Trophoblast cell (in vitro differentiated cells and primary cell): Measurements from ENCODE around the gene GPC3.

Experiments used
- DNase-seq, 2 donors: peaks; one replicate each; pipeline ENCODE4 v3.0.0-alpha.2; 2016
- H2AFZ ChIP-seq: 2 replicates; pipeline ENCODE4 v1.6.1; 2013; ENCODE audit warnings: low read length, moderate library complexity, mild to moderate bottlenecking; ENCODE audit not compliant: insufficient read depth, poor library complexity
- H2AK5ac ChIP-seq: 2 replicates; pipeline ENCODE4 v1.6.1; 2013; ENCODE audit warnings: mild to moderate bottlenecking, low read length
- H2BK120ac ChIP-seq: 2 replicates; pipeline ENCODE4 v1.6.1; 2013; ENCODE audit warnings: low read length, mild to moderate bottlenecking, moderate library complexity; ENCODE audit not compliant: insufficient read depth, poor library complexity
- H2BK12ac ChIP-seq: 2 replicates; pipeline ENCODE4 v1.6.1; 2013; ENCODE audit warnings: mild to moderate bottlenecking, low read length, moderate library complexity
- H2BK5ac ChIP-seq: 2 replicates; pipeline ENCODE4 v1.6.1; 2013; ENCODE audit warnings: low read length, low read depth, moderate library complexity, mild to moderate bottlenecking; ENCODE audit not compliant: poor library complexity
- H3K14ac ChIP-seq: 2 replicates; pipeline ENCODE4 v1.6.1; 2013; ENCODE audit warnings: mild to moderate bottlenecking, low read length
- H3K18ac ChIP-seq: 2 replicates; pipeline ENCODE4 v1.6.1; 2013; ENCODE audit warnings: mild to moderate bottlenecking, low read length
- H3K23ac ChIP-seq: 2 replicates; pipeline ENCODE4 v1.6.1; 2013; ENCODE audit warnings: low read length
- H3K27ac ChIP-seq: 2 replicates; pipeline ENCODE4 v1.5.1; 2013; ENCODE audit warnings: low read depth, mild to moderate bottlenecking, inconsistent platforms, low read length, moderate library complexity
- H3K27me3 ChIP-seq: 2 replicates; pipeline ENCODE4 v1.6.1; 2013; ENCODE audit warnings: inconsistent platforms, mild to moderate bottlenecking, low read length, moderate library complexity; ENCODE audit not compliant: insufficient read depth
- H3K36me3 ChIP-seq, 2 experiments: 1 replicate in 1 of 2; 2 replicates in 1 of 2; pipeline ENCODE4 v1.6.1; 2013; ENCODE audit warnings: low read length in 2 of 2, mild to moderate bottlenecking in 2 of 2, moderate library complexity in 1 of 2; ENCODE audit not compliant: insufficient read depth in 2 of 2, control insufficient read depth in 1 of 2
- H3K4ac ChIP-seq: 2 replicates; pipeline ENCODE4 v1.6.1; 2013; ENCODE audit warnings: low read depth, mild to moderate bottlenecking, low read length, moderate library complexity
- H3K4me1 ChIP-seq, 2 experiments: 1 replicate in 1 of 2; 2 replicates in 1 of 2; pipeline ENCODE4 v1.6.1; 2013; ENCODE audit warnings: low read length in 2 of 2, mild to moderate bottlenecking in 2 of 2, moderate library complexity in 1 of 2; ENCODE audit not compliant: insufficient read depth in 2 of 2, control insufficient read depth in 1 of 2
- H3K4me2 ChIP-seq: 2 replicates; pipeline ENCODE4 v1.6.1; 2013; ENCODE audit warnings: inconsistent platforms, mild to moderate bottlenecking, low read length, moderate library complexity
- H3K4me3 ChIP-seq: 2 replicates; pipeline ENCODE4 v1.5.1; 2013; ENCODE audit warnings: mild to moderate bottlenecking, low read depth, low read length, inconsistent platforms
- H3K79me1 ChIP-seq: one replicate; pipeline ENCODE4 v1.6.1; 2013; ENCODE audit warnings: low read length
- H3K79me2 ChIP-seq: 2 replicates; pipeline ENCODE4 v1.6.1; 2013; ENCODE audit warnings: low read length, mild to moderate bottlenecking; ENCODE audit not compliant: control insufficient read depth, insufficient read depth, poor library complexity
- H3K9ac ChIP-seq: 2 replicates; pipeline ENCODE4 v1.6.1; 2013; ENCODE audit warnings: mild to moderate bottlenecking, low read length
- H3K9me3 ChIP-seq: 2 replicates; pipeline ENCODE4 v1.6.1; 2013; ENCODE audit warnings: low read depth, mild to moderate bottlenecking, control low read depth, inconsistent platforms, low read length; ENCODE audit not compliant: insufficient read depth
- H4K12ac ChIP-seq: 2 replicates; pipeline ENCODE4 v1.6.1; 2013; ENCODE audit warnings: low read depth, mild to moderate bottlenecking, low read length, moderate library complexity
- H4K8ac ChIP-seq: 2 replicates; pipeline ENCODE4 v1.6.1; 2013; ENCODE audit warnings: low read depth, mild to moderate bottlenecking, low read length, moderate library complexity
- H4K91ac ChIP-seq: one replicate; pipeline ENCODE4 v1.6.1; 2013; ENCODE audit warnings: low read depth, mild to moderate bottlenecking, low read length, moderate library complexity
- WGBS: extraction: QIAGEN DNeasy Blood & Tissue Kit; methylation state at CpG from one replicate; pipeline ENCODE4 v1.1.7; 2013; ENCODE audit warnings: missing lambda C conversion rate; ENCODE audit not compliant: insufficient read length, insufficient coverage; ENCODE audit errors: extremely low coverage; 5-methylcytosine and 5-hydroxymethylcytosine counted together

The GPC3 gene

DNA sequence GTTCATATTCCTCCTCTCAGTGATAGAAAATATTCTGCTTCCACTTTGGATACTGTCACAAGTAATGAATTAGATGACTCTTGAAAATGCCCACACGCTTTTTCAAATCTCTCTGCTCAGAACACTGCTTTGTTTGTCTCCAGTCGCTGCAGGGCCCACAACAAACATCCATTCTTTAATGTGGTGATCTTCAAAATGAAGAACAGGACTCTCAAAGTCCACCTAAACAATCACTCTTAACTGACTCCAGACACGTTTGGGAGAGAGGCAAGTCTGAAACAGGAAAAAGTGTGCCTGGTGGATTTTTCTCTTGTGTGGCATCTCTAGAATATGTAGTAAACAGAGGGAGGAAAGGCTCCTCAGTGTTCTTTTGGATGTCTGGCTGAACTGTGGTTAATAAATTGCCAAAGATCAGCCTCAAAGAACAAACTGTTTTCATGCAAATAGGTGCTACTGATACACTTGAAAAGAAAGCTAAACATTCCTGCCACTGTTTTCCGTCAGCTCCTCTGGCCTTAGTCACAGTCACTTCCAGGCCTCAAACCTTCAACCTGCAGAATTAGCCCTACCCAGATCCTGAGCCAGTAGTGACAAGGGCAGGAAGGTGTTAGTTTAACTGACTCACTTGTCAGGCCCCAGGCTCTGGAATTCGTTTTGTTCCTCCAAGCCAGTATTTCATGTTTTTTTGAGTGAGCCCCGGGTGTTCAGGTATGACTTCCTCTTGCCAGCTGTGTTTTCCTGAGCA is 310.5 kb downstream of the GPC3 start:
- H3K9me3 ChIP-seq, result no peaks in the 10 kb centered on the region

GRCh38 chrX:133670383-133670782 is 315.0 kb downstream of the GPC3 start:
- Histone ChIP-seq H3K14ac (no peak overlapping the region), H4K8ac (no peak overlapping the region), H2BK12ac (no peak overlapping the region), H3K79me2 (no peaks in the 10 kb centered on the region), H2BK120ac (no peak overlapping the region), H3K9ac (no peak overlapping the region), H3K9me3 (no peaks in the 10 kb centered on the region), H3K23ac (no peak overlapping the region), H3K4me3 (no peak overlapping the region), H3K79me1 (no peaks in the 10 kb centered on the region), H3K4me2 (no peak overlapping the region), H3K18ac (no peak overlapping the region), H4K91ac (no peak overlapping the region), H3K4ac (no peak overlapping the region), H3K36me3 (no peaks in the 10 kb centered on the region), H2AFZ (no peak overlapping the region), H3K27ac (no peak overlapping the region), H3K4me1 (peaks cover 0 to 5% of the 10 kb centered on the region in 2 experiments), H3K27me3 (no peaks in the 10 kb centered on the region), H2BK5ac (no peak overlapping the region), H2AK5ac (no peak overlapping the region), H4K12ac (no peak overlapping the region)
- no CpG with 5 or more reads among the region's 4 CpGs for WGBS
- peak; percentile 7 to 69 for DNase-seq

More for the DNA sequence above, 310.5 kb downstream of the GPC3 start:
- no peaks in the 10 kb centered on the region for H3K79me2 ChIP-seq
- no peaks in the 10 kb centered on the region for H3K36me3 ChIP-seq
- no peak overlapping the region for H3K18ac ChIP-seq
- no peak overlapping the region for H4K8ac ChIP-seq
- H3K4me3 ChIP-seq, result no peak overlapping the region
- H3K14ac ChIP-seq, result no peak overlapping the region
- DNase-seq, result peak; percentile 48 to 70
- H4K91ac ChIP-seq, result no peak overlapping the region
- H2AFZ ChIP-seq, result no peak overlapping the region
- H3K9ac ChIP-seq, result no peak overlapping the region
- no peak overlapping the region for H2BK120ac ChIP-seq
- no peaks in the 10 kb centered on the region for H3K27me3 ChIP-seq
- no peak overlapping the region for H3K4me2 ChIP-seq
- no peak overlapping the region for H3K23ac ChIP-seq
- peak overlapping the region; percentile 34 for H3K27ac ChIP-seq
- H3K4ac ChIP-seq, result no peak overlapping the region
- H2AK5ac ChIP-seq, result no peak overlapping the region
- WGBS, result no CpG with 5 or more reads among the region's 6 CpGs
- no peaks in the 10 kb centered on the region for H3K79me1 ChIP-seq
- peaks cover 0 to 7% of the 10 kb centered on the region in 2 experiments for H3K4me1 ChIP-seq
- H2BK5ac ChIP-seq, result no peak overlapping the region
- H4K12ac ChIP-seq, result no peak overlapping the region
- H2BK12ac ChIP-seq, result no peak overlapping the region

DNA sequence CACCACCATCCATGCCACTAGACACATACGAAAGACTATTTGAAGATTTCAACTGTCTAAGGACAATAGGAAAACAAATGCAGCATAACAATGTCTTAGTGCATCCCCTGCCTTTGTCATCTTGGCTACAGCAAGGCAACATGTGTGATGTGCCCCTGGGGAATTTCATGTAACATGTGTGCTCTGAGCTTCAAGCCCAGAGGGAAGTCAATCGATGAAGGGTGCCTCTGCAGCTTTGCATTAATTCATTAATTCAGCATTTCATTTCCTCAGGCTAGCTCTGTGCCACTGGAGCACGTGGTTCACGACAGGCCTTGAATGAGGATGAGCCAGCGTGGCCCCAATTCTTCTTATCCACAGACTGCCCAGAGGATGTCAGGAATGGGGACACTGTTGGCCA is 316.2 kb downstream of the GPC3 start:
- no peak overlapping the region for H2AFZ ChIP-seq
- no peaks in the 10 kb centered on the region for H3K79me1 ChIP-seq
- H2BK12ac ChIP-seq, result no peak overlapping the region
- no peak overlapping the region for H4K12ac ChIP-seq
- H4K91ac ChIP-seq, result no peak overlapping the region
- no peak overlapping the region for H3K27ac ChIP-seq
- no peak overlapping the region for H3K4me3 ChIP-seq
- H3K18ac ChIP-seq, result no peak overlapping the region
- H3K14ac ChIP-seq, result no peak overlapping the region
- H3K4me1 ChIP-seq, result peaks cover 0 to under 1% of the 10 kb centered on the region in 2 experiments
- H3K23ac ChIP-seq, result no peak overlapping the region
- H3K79me2 ChIP-seq, result no peaks in the 10 kb centered on the region
- no peak overlapping the region for H3K9ac ChIP-seq
- H2AK5ac ChIP-seq, result no peak overlapping the region
- no peak overlapping the region for H2BK120ac ChIP-seq
- no peaks in the 10 kb centered on the region for H3K27me3 ChIP-seq
- H3K4ac ChIP-seq, result no peak overlapping the region
- H3K4me2 ChIP-seq, result no peak overlapping the region
- no peaks in the 10 kb centered on the region for H3K36me3 ChIP-seq
- H3K9me3 ChIP-seq, result no peaks in the 10 kb centered on the region
- H4K8ac ChIP-seq, result no peak overlapping the region
- no peak overlapping the region for H2BK5ac ChIP-seq
- WGBS, result no CpG with 5 or more reads among the region's 5 CpGs
- DNase-seq, result no peak

DNA sequence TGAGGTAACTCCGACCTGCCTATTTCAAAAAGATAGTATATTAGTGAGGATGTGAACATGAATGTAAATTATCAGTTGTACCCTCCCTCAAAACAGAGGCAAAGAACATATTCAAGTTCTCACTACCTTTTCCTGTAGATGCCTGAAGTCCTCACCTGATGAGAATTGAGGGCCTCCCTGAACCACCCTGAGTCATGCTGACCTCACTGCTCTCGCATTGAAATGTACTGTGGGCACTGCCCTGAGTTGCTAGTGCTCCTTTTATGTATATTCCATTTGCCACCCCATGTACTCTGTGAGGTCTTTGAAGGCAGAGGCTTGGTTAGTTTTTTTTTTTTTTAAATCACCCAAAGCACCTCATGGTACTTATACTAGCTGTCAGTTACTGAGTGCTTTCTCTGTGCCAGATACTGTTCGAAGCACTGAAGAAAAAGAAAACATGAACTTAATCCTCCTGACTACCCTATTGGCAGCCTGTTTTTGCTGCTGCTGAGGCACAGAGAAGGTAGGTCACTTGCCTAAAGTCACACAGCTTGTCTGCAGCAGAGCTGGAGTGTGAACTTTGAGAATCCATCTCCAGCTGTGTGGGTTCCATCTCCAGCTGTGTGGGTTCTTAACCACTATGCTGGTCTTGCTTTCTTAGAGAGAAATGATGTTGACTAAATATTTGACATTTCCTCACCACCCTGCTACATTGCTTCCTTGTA is 317.0 kb downstream of the GPC3 start:
- Histone ChIP-seq H3K9me3 (no peaks in the 10 kb centered on the region), H3K27ac (no peak overlapping the region), H3K4me3 (no peak overlapping the region), H2BK5ac (no peak overlapping the region), H2BK120ac (no peak overlapping the region), H3K23ac (no peak overlapping the region), H3K4me2 (no peak overlapping the region), H3K36me3 (no peaks in the 10 kb centered on the region), H4K8ac (no peak overlapping the region), H2AK5ac (no peak overlapping the region), H3K79me2 (no peaks in the 10 kb centered on the region), H3K14ac (no peak overlapping the region), H3K27me3 (no peaks in the 10 kb centered on the region), H3K79me1 (no peaks in the 10 kb centered on the region), H3K18ac (no peak overlapping the region), H2AFZ (no peak overlapping the region), H4K91ac (no peak overlapping the region), H4K12ac (no peak overlapping the region), H3K4me1 (no peaks in the 10 kb centered on the region), H2BK12ac (no peak overlapping the region), H3K4ac (no peak overlapping the region), H3K9ac (no peak overlapping the region)
- no peak for DNase-seq
- WGBS, result no CpG with 5 or more reads among the region's 3 CpGs
